Measurements from ENCODE around the gene THRB. TPM values are rescaled to one million over a fixed set of nuclear protein-coding genes. Genes with fewer than 3 reads are reported as not detected.
A peak's percentile ranks its signal among the peaks of the same experiment; 100 is the strongest.

Gene THRB
- total and polyA plus RNA-seq, 9 of the 15 experiments (the other 6 are each of a cell fraction or from before 2014, with no cell fraction given) = 1.7 to 14.9 (median 6.9) TPM

DNA sequence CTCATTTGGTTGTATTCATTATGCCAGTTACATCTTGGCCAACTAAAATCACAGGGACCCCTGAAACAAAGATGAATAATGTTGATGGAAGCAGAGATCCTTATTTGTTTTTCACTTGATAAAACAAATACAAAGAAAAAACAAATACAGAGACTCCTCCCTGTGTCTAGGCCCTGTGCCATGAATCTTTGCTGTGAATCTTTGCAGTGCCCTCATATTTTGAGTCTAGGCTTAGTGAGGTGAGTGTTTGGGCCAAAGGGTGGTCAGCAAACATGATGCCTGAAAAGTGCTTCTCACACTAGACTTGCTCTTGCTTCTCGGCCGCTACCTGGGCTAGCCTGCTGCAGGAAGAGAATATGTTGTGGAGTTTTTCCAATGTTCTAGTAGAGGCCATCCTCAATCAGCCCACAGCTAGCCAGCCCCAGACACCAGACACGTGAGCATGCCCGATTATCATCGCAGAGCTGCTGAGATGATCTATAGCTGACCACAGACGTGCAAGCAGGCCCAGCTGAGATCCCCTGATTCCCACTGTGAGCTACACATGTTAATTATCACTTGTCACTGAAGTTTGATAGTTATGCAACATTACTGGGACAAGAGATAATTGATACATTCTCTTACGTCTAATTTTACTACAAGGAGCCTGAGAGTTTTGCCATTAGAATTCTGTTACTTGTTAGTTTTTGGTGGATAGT, 191.4 kb downstream of the THRB start (continued):
- TF ChIP-seq JUNB (CRISPR knock-in tag; conservative IDR thresholded peaks at IDR 0.05) = no peak
- TF ChIP-seq MCM3 (IDR thresholded peaks at IDR 0.05) = no peak
- 0 out of 3 replicates have a peak, but pooled peaks of 1 of the 2 experiments have one; percentile 16 for TF ChIP-seq CBX3 (IDR thresholded peaks at IDR 0.05; ENCODE audit: borderline replicate concordance in 1 of 2, low read length in 2 of 2)
- TF ChIP-seq ZSCAN32 (CRISPR knock-in tag; IDR thresholded peaks at IDR 0.05) = no peak
- TF ChIP-seq, protein P1, sequence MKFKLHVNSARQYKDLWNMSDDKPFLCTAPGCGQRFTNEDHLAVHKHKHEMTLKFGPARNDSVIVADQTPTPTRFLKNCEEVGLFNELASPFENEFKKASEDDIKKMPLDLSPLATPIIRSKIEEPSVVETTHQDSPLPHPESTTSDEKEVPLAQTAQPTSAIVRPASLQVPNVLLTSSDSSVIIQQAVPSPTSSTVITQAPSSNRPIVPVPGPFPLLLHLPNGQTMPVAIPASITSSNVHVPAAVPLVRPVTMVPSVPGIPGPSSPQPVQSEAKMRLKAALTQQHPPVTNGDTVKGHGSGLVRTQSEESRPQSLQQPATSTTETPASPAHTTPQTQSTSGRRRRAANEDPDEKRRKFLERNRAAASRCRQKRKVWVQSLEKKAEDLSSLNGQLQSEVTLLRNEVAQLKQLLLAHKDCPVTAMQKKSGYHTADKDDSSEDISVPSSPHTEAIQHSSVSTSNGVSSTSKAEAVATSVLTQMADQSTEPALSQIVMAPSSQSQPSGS (CRISPR knock-in tag; IDR thresholded peaks at IDR 0.05) = no peak
- no peak for TF ChIP-seq ZBTB1 (CRISPR knock-in tag; IDR thresholded peaks at IDR 0.05; ENCODE audit: borderline replicate concordance, low read depth)
- TF ChIP-seq DDX20 (tag; IDR thresholded peaks at IDR 0.05; ENCODE audit: low read depth) = no peak
- no peak for TF ChIP-seq ERF (CRISPR knock-in tag; IDR thresholded peaks at IDR 0.05)
- peak; percentile 94 for TF ChIP-seq MYNN (IDR thresholded peaks at IDR 0.05)
- no peak for TF ChIP-seq MYNN (CRISPR knock-in tag; IDR thresholded peaks at IDR 0.05)
- TF ChIP-seq, protein P2, sequence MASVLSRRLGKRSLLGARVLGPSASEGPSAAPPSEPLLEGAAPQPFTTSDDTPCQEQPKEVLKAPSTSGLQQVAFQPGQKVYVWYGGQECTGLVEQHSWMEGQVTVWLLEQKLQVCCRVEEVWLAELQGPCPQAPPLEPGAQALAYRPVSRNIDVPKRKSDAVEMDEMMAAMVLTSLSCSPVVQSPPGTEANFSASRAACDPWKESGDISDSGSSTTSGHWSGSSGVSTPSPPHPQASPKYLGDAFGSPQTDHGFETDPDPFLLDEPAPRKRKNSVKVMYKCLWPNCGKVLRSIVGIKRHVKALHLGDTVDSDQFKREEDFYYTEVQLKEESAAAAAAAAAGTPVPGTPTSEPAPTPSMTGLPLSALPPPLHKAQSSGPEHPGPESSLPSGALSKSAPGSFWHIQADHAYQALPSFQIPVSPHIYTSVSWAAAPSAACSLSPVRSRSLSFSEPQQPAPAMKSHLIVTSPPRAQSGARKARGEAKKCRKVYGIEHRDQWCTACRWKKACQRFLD (CRISPR knock-in tag; IDR thresholded peaks at IDR 0.05) = no peak
- TF ChIP-seq CTBP1 (IDR thresholded peaks at IDR 0.05; ENCODE audit: borderline replicate concordance) = peak; percentile 60; the same call in 1 of the 2 replicates
- TF ChIP-seq ZNF507 (tag; conservative IDR thresholded peaks at IDR 0.05) = peak; percentile 57
- no peak for TF ChIP-seq E2F3 (CRISPR knock-in tag; IDR thresholded peaks at IDR 0.05)
- TF ChIP-seq FIP1L1 (IDR thresholded peaks at IDR 0.05; ENCODE audit: low read depth, low read length, poor library complexity, severe bottlenecking) = no peak
- TF ChIP-seq HLTF (IDR thresholded peaks at IDR 0.05) = no peak
- no peak for TF ChIP-seq NFXL1 (CRISPR knock-in tag; IDR thresholded peaks at IDR 0.05)
- no peak for TF ChIP-seq HNRNPK (IDR thresholded peaks at IDR 0.05; ENCODE audit: low read depth, low read length, poor library complexity, severe bottlenecking)
- peak; percentile 84 for TF ChIP-seq SOX6 (IDR thresholded peaks at IDR 0.05)
- peak in 1 of 2 experiments; percentile 63; a peak in 1 of 4 replicates for TF ChIP-seq MAZ (CRISPR knock-in tag; conservative IDR thresholded peaks at IDR 0.05 in 1 of 2, IDR thresholded peaks at IDR 0.05 in 1 of 2)
- TF ChIP-seq, protein P3, sequence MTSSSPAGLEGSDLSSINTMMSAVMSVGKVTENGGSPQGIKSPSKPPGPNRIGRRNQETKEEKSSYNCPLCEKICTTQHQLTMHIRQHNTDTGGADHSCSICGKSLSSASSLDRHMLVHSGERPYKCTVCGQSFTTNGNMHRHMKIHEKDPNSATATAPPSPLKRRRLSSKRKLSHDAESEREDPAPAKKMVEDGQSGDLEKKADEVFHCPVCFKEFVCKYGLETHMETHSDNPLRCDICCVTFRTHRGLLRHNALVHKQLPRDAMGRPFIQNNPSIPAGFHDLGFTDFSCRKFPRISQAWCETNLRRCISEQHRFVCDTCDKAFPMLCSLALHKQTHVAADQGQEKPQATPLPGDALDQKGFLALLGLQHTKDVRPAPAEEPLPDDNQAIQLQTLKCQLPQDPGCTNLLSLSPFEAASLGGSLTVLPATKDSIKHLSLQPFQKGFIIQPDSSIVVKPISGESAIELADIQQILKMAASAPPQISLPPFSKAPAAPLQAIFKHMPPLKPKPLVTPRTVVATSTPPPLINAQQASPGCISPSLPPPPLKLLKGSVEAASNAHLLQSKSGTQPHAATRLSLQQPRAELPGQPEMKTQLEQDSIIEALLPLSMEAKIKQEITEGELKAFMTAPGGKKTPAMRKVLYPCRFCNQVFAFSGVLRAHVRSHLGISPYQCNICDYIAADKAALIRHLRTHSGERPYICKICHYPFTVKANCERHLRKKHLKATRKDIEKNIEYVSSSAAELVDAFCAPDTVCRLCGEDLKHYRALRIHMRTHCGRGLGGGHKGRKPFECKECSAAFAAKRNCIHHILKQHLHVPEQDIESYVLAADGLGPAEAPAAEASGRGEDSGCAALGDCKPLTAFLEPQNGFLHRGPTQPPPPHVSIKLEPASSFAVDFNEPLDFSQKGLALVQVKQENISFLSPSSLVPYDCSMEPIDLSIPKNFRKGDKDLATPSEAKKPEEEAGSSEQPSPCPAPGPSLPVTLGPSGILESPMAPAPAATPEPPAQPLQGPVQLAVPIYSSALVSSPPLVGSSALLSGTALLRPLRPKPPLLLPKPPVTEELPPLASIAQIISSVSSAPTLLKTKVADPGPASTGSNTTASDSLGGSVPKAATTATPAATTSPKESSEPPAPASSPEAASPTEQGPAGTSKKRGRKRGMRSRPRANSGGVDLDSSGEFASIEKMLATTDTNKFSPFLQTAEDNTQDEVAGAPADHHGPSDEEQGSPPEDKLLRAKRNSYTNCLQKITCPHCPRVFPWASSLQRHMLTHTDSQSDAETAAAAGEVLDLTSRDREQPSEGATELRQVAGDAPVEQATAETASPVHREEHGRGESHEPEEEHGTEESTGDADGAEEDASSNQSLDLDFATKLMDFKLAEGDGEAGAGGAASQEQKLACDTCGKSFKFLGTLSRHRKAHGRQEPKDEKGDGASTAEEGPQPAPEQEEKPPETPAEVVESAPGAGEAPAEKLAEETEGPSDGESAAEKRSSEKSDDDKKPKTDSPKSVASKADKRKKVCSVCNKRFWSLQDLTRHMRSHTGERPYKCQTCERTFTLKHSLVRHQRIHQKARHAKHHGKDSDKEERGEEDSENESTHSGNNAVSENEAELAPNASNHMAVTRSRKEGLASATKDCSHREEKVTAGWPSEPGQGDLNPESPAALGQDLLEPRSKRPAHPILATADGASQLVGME (CRISPR knock-in tag; IDR thresholded peaks at IDR 0.05) = no peak
- no peak for TF ChIP-seq POLR2H (tag; IDR thresholded peaks at IDR 0.05; ENCODE audit: low read depth)

All from K562 (cell line).